ENCODE results near the gene P3H1.

DNA sequence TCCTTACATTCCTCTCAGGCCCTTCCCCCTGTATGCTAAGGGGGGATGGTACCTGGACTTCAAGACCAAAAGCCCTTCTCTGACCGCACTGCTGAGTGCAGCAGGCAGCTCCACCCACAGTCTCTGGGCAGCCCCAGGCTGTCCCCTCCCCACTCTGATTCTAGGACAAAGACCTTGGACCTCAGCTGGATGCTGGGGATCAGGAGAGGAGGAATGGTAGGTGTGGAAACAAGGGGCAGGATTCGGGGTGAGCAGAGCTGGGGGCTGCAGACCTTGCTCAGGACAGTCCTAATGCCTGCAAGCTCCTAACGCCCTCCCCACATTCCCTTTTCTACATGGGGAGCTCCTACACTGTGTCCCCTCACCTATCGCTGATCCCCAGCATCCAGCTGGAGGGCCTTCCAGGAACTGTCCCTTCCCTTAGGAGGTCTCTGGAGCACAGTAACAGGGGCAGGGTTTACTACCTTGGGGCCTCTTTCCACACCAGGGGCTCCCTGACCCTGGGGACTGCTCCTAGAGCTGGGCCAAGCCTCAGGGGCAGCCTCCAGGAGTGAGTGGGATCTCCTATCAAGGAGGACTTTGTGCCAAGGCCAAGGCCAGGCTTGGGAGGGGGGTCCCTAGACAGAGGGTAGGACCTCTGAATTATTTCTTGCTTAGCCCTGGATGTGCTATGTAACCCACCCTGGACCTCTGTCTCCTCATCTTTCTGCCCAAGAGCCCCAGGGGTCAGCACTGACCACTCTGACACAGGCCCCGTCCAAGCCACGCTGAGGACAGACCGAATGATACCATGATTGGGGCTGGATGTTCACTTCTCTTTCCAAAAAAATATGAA, 32.4 kb downstream of the P3H1 start:
- TF ChIP-seq ZNF235 (CRISPR knock-in tag; IDR thresholded peaks at IDR 0.05; ENCODE audit: borderline replicate concordance), result no peak
- TF ChIP-seq, protein P1, sequence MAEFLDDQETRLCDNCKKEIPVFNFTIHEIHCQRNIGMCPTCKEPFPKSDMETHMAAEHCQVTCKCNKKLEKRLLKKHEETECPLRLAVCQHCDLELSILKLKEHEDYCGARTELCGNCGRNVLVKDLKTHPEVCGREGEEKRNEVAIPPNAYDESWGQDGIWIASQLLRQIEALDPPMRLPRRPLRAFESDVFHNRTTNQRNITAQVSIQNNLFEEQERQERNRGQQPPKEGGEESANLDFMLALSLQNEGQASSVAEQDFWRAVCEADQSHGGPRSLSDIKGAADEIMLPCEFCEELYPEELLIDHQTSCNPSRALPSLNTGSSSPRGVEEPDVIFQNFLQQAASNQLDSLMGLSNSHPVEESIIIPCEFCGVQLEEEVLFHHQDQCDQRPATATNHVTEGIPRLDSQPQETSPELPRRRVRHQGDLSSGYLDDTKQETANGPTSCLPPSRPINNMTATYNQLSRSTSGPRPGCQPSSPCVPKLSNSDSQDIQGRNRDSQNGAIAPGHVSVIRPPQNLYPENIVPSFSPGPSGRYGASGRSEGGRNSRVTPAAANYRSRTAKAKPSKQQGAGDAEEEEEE (CRISPR knock-in tag; IDR thresholded peaks at IDR 0.05; ENCODE audit: borderline replicate concordance), result no peak
- TF ChIP-seq ELF1 (CRISPR knock-in tag; IDR thresholded peaks at IDR 0.05), result no peak
- TF ChIP-seq, protein P2, sequence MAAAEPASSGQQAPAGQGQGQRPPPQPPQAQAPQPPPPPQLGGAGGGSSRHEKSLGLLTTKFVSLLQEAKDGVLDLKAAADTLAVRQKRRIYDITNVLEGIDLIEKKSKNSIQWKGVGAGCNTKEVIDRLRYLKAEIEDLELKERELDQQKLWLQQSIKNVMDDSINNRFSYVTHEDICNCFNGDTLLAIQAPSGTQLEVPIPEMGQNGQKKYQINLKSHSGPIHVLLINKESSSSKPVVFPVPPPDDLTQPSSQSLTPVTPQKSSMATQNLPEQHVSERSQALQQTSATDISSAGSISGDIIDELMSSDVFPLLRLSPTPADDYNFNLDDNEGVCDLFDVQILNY (CRISPR knock-in tag; conservative IDR thresholded peaks at IDR 0.05), result no peak
- no peak for TF ChIP-seq ZBTB8A (CRISPR knock-in tag; IDR thresholded peaks at IDR 0.05; ENCODE audit: borderline replicate concordance, low read depth)

All from HepG2 (cell line).